Cardiac muscle cell (in vitro differentiated cells and primary cell): ENCODE measurements around the gene TMEM109. TPM values are rescaled to one million over a fixed set of nuclear protein-coding genes. Genes with fewer than 3 reads are reported as not detected.

Experiments used
- DNase-seq, 2 donors: peaks; one replicate each; pipeline versions ENCODE4 v3.0.0 to v3.0.0-alpha.2; 2010 to 2017; ENCODE audit warnings: low read depth in 1 of 2, low spot score in 1 of 2
- H3K27ac ChIP-seq: fragments of 200-600 bp; sonication (generic); 2 replicates; pipeline ENCODE4 v1.5.1; 2016
- H3K27me3 ChIP-seq: fragments of 200-600 bp; sonication (generic); 2 replicates; pipeline ENCODE4 v1.6.0; 2016; ENCODE audit warnings: control low read depth
- H3K36me3 ChIP-seq: fragments of 200-600 bp; sonication (generic); 2 replicates; pipeline ENCODE4 v1.5.1; 2016; ENCODE audit warnings: control low read depth
- H3K4me1 ChIP-seq: fragments of 200-600 bp; sonication (generic); 2 replicates; pipeline ENCODE4 v1.8.1; 2017; ENCODE audit warnings: low read depth, mild to moderate bottlenecking, mixed run types
- H3K4me3 ChIP-seq: fragments of 200-600 bp; sonication (generic); 2 replicates; pipeline ENCODE4 v1.5.1; 2016; ENCODE audit warnings: mild to moderate bottlenecking
- H3K9me3 ChIP-seq: fragments of 200-600 bp; sonication (generic); 2 replicates; pipeline ENCODE4 v1.5.1; 2017; ENCODE audit warnings: low read depth, mild to moderate bottlenecking, control low read depth
- polyA plus RNA-seq: library from polyadenylated mRNA; unstranded; fragments of >200 nt; fragmentation: Nextera tagmentation; extraction: Ambion mirVana; gene quantifications from 2 replicates; pipeline ENCODE4 v1.2.1, GENCODE V29; 2016
- total RNA-seq: library from RNA; depleted of rRNA; stranded (reverse); fragments of >200 nt; gene quantifications from 2 replicates; pipeline ENCODE4 v1.2.3, GENCODE V29; 2016
- TF ChIP-seq, protein P1 (sequence below): IDR thresholded peaks from 2 replicates; pipeline ENCODE4 v1.5.1; 2012; ENCODE audit warnings: low read depth, mild to moderate bottlenecking, low read length

Gene TMEM109
- total and polyA plus RNA-seq, 2 experiments from 2014 or later = 56.7 to 109 TPM

DNA sequence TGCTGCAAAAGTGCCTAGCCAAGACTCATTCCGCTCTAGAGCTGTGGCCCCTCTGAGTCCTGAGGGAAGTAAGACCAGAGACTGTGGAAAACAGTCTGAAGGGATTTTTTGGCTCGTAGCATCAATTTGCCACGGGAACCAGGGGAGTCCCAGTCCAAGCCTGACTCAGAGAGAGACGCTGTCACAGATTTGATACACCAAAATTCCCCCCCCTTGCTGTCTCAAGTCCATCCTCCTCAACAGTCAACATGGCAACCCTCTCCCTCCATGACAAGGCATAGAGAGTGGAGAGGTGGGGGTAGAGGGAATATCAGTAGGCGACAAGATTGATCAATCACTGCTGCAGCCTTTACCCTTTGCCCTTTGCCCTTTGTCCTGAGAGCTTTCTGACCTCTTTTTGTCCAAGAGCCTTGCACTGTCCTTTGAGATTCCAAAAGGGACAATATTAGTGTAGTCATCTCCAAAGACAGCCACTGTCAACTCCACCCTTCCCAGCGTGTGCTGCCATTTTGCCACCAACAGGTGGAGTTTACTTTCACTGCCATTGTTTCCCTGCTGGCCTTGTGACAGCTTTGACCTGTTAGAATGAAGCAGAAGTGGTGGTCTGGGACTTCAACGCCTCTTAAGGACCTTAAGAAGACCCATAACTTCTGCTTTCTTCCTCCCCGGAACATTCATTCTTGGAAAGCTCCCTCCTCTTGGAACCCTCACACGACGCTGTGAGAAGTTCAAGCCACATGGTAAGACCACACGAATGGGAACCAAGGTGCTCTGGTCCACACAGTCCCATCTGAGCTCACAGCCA lies 30.7 kb downstream of the TMEM109 start:
- Histone ChIP-seq H3K36me3 (no peaks in the 10 kb centered on the region), H3K27ac (no peak overlapping the region), H3K4me1 (peaks cover 5% of the 10 kb centered on the region), H3K4me3 (no peak overlapping the region), H3K9me3 (no peaks in the 10 kb centered on the region), H3K27me3 (peaks cover 10% of the 10 kb centered on the region)
- DNase-seq = no peak
- TF ChIP-seq, protein P1, sequence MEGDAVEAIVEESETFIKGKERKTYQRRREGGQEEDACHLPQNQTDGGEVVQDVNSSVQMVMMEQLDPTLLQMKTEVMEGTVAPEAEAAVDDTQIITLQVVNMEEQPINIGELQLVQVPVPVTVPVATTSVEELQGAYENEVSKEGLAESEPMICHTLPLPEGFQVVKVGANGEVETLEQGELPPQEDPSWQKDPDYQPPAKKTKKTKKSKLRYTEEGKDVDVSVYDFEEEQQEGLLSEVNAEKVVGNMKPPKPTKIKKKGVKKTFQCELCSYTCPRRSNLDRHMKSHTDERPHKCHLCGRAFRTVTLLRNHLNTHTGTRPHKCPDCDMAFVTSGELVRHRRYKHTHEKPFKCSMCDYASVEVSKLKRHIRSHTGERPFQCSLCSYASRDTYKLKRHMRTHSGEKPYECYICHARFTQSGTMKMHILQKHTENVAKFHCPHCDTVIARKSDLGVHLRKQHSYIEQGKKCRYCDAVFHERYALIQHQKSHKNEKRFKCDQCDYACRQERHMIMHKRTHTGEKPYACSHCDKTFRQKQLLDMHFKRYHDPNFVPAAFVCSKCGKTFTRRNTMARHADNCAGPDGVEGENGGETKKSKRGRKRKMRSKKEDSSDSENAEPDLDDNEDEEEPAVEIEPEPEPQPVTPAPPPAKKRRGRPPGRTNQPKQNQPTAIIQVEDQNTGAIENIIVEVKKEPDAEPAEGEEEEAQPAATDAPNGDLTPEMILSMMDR = peak; percentile 21

DNA sequence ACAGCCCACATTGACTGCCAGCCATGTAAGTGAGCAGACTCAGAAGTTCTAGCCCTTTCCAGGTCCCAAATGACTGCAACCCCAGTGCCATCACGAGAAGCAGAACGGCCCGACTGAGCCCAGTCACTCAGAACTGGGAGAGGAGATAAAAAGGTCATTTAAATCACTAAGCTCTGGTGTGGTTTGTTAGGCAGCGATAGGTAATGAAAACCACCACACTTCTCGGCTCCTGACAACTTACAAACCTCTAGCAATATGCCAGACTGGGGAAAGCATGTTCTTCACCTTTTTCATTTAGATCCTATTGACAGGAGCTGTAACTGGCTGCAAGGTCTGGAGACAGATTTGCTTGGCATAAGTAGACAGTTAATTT lies 31.3 kb downstream of the TMEM109 start:
- TF ChIP-seq, protein P1 = no peak
- H3K36me3 ChIP-seq = no peaks in the 10 kb centered on the region
- no peak overlapping the region for H3K4me3 ChIP-seq
- DNase-seq = no peak
- H3K27ac ChIP-seq = no peak overlapping the region
- H3K27me3 ChIP-seq = peaks cover 15% of the 10 kb centered on the region
- no peaks in the 10 kb centered on the region for H3K9me3 ChIP-seq
- H3K4me1 ChIP-seq = no peaks in the 10 kb centered on the region

DNA sequence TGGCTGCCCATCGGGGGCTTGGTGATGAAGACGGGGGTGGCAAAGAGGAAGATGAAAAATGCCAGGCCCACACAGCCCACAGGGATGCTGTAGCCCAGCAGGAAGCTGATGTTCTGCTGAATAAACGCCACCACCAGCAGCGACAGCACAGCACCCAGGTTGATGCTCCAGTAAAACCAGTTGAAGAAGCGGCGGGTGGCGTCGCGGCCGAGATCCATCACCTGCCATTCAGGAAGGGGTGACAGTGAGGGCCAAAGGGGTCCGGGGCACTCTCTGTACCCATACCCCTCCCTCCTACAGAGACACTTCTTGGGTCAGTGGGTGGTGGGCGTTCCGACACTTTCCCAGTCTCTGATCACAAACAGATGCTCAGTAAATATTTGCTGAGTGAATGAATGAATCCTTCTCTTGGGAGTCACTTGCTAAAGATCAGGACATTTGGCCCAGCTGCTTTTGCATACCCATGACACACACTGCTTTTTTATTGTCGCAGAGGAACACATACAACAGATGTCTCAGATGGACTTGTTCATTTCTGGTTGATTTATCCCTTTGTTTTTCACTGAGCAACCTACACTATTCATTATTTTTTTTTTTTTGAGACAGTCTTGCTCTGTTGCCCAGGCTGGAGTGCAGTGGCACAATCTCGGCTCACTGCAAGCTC lies 32.8 kb downstream of the TMEM109 start:
- no peak for DNase-seq
- no peak overlapping the region for H3K4me3 ChIP-seq
- no peaks in the 10 kb centered on the region for H3K4me1 ChIP-seq
- H3K36me3 ChIP-seq = no peaks in the 10 kb centered on the region
- no peak overlapping the region for H3K27ac ChIP-seq
- peaks cover 30% of the 10 kb centered on the region for H3K27me3 ChIP-seq
- H3K9me3 ChIP-seq = no peaks in the 10 kb centered on the region
- TF ChIP-seq, protein P1 = no peak

DNA sequence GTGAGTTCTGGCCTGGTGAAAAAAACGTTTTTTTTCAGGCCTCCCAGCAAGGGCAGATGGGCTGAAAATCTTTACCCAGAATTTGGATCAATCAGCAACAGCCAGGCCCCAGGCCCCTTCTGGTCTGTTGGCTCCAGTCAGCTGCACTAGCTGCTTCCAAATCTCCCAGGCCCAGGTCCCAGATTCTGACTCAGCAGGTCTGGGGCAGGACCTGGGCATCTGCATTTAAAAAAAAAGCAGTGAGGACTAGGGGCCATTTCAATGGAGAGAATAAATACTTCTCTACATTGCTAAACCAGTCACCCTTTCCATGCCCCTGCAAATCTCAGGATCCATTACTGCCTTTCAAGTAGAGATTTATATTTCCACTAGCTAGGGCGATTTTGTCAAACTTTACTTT lies 33.7 kb downstream of the TMEM109 start:
- no peaks in the 10 kb centered on the region for H3K9me3 ChIP-seq
- no peak overlapping the region for H3K4me3 ChIP-seq
- H3K36me3 ChIP-seq = no peaks in the 10 kb centered on the region
- no peak for DNase-seq
- H3K27me3 ChIP-seq = peaks cover 40% of the 10 kb centered on the region
- no peak overlapping the region for H3K27ac ChIP-seq
- H3K4me1 ChIP-seq = no peaks in the 10 kb centered on the region
- TF ChIP-seq, protein P1 = no peak

DNA sequence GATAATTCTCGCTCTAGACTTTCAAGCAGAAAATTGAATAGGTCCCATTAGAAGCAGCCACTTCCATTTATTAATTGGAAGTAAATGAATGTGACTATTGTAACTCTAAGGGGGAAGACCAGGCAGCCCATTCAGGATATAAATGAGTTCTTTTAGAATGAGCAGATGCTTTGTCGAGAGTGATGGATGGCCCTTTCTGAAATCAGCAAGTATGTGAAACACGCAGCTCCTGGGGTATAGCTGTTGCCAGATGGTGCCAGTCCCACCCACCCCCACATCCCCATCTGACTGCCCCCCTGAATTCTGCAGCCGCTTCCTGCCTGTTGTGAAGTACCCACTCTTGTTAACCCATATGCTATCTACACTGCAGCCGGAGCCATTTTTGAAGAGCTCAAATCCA lies 34.3 kb downstream of the TMEM109 start:
- Histone ChIP-seq H3K9me3 (no peaks in the 10 kb centered on the region), H3K4me3 (no peak overlapping the region), H3K36me3 (no peaks in the 10 kb centered on the region), H3K4me1 (no peaks in the 10 kb centered on the region), H3K27me3 (peaks cover 45% of the 10 kb centered on the region), H3K27ac (no peak overlapping the region)
- DNase-seq = no peak
- TF ChIP-seq, protein P1 = no peak
